Measurements from ENCODE around the gene CDH24. TPM values are rescaled to one million over a fixed set of nuclear protein-coding genes. Genes with fewer than 3 reads are reported as not detected.
A peak's percentile ranks its signal among the peaks of the same experiment; 100 is the strongest.

The CDH24 gene
- total and polyA plus RNA-seq, 9 of the 15 experiments (the other 6 are each of a cell fraction or from before 2014, with no cell fraction given) = 0.04 to 16.2 (median 4.9) TPM

GRCh38 chr14:23094666-23095195 is 37.4 kb upstream of the CDH24 start, which contains the start of gene ACIN1 (continued):
- TF ChIP-seq ZNF318 (IDR thresholded peaks at IDR 0.05; ENCODE audit: borderline replicate concordance in 1 of 2, low read depth in 1 of 2) (no peak), PKNOX1 (IDR thresholded peaks at IDR 0.05) (no peak), ZNF212 (CRISPR knock-in tag; IDR thresholded peaks at IDR 0.05) (no peak), HMGN3 (IDR thresholded peaks at IDR 0.05; ENCODE audit: borderline replicate concordance, extremely low read depth, insufficient read length, low read depth, low read length) (peak; percentile 45), KAT8 (IDR thresholded peaks at IDR 0.05; ENCODE audit: low read depth) (no peak), ZNF740 (CRISPR knock-in tag; IDR thresholded peaks at IDR 0.05) (no peak), ZNF740 (tag; IDR thresholded peaks at IDR 0.05) (no peak)
- TF ChIP-seq, protein P1, sequence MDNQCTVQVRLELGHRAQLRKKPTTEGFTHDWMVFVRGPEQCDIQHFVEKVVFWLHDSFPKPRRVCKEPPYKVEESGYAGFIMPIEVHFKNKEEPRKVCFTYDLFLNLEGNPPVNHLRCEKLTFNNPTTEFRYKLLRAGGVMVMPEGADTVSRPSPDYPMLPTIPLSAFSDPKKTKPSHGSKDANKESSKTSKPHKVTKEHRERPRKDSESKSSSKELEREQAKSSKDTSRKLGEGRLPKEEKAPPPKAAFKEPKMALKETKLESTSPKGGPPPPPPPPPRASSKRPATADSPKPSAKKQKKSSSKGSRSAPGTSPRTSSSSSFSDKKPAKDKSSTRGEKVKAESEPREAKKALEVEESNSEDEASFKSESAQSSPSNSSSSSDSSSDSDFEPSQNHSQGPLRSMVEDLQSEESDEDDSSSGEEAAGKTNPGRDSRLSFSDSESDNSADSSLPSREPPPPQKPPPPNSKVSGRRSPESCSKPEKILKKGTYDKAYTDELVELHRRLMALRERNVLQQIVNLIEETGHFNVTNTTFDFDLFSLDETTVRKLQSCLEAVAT (IDR thresholded peaks at IDR 0.05) = peak in 1 of 2 experiments; percentile 80; a peak in 2 of 4 replicates
